ENCODE results near the gene GRK7.

GRK7 gene

GRCh38 chr3:141812084-141812483 lies 48.9 kb downstream of the GRK7 start:
- no peak for DNase-seq (ENCODE audit: low read depth)
- H3K4me3 ChIP-seq (ENCODE audit: control insufficient read depth, low read depth, low read length), result no peak overlapping the region

DNA sequence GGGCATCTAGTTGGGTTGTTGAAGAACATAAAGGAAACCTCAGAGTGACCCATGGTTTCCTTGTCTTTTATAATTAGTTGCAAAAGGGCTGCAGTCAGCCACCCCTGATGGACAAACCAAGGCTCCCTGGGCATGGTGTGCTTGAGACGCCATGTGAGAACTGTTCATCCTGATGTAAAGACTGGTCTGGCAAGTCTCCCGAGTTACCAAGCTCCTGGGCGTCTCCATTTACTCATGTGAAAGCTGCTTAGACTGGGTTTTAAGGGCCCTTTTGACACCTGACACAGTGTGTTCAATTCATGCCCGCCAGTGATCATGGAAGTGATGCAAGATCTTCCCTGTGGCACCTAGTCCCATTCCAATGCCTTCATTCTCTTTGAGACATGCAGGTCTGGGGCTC lies 49.4 kb downstream of the GRK7 start:
- no peak overlapping the region for H3K4me3 ChIP-seq (ENCODE audit: control insufficient read depth, low read depth, low read length)
- DNase-seq (ENCODE audit: low read depth), result no peak
- no peak for TF ChIP-seq CTCF (conservative IDR thresholded peaks at IDR 0.05; ENCODE audit: control insufficient read depth, insufficient read depth, low read depth, low read length)

More at GRCh38 chr3:141812084-141812483, 48.9 kb downstream of the GRK7 start:
- TF ChIP-seq CTCF (conservative IDR thresholded peaks at IDR 0.05; ENCODE audit: control insufficient read depth, insufficient read depth, low read depth, low read length), result no peak
